IPS-18c (cell line): ENCODE measurements around the gene DDX31.
A peak's percentile ranks its signal among the peaks of the same experiment; 100 is the strongest.
"Not testable (repeated sequence)": the region's sequence is repeated elsewhere in the genome, so short reads cannot be mapped to it uniquely, and the experiment has no call there.

Experiments
- H3K4me3 ChIP-seq: 2 replicates; pipeline ENCODE4 v1.7.0; 2013; ENCODE audit warnings: low read depth, mild to moderate bottlenecking, low read length, moderate library complexity; ENCODE audit not compliant: insufficient read depth
- H3K9me3 ChIP-seq: one replicate; pipeline ENCODE4 v1.6.1; 2013; ENCODE audit warnings: mild to moderate bottlenecking, low read length, moderate library complexity; ENCODE audit not compliant: control insufficient read depth, insufficient read depth

The DDX31 gene

GRCh38 chr9:132579427-132579798 lies 90.4 kb downstream of the DDX31 start:
- peak overlapping the region; percentile 34; the same call in 1 of the 2 replicates for H3K4me3 ChIP-seq
- peaks cover 3% of the 10 kb centered on the region for H3K9me3 ChIP-seq

GRCh38 chr9:132578367-132578932 lies 91.3 kb downstream of the DDX31 start:
- Histone ChIP-seq H3K4me3 (no peak overlapping the region), H3K9me3 (peaks cover 3% of the 10 kb centered on the region)

- Histone ChIP-seq H3K4me3 (no peak overlapping the region), H3K9me3 (no peaks in the 10 kb centered on the region)
Observed at GRCh38 chr9:132577119-132577518, 92.7 kb downstream of the DDX31 start.

GRCh38 chr9:132575811-132576210 lies 94.0 kb downstream of the DDX31 start:
- H3K9me3 ChIP-seq, result no peaks in the 10 kb centered on the region
- H3K4me3 ChIP-seq, result no peak overlapping the region

- H3K4me3 ChIP-seq, result no peak overlapping the region
- H3K9me3 ChIP-seq, result no peaks in the 10 kb centered on the region
Observed at GRCh38 chr9:132575005-132575609, 94.7 kb downstream of the DDX31 start.

- H3K4me3 ChIP-seq, result no peak overlapping the region
- H3K9me3 ChIP-seq, result no peaks in the 10 kb centered on the region
Observed at GRCh38 chr9:132572921-132573320, 96.9 kb downstream of the DDX31 start.

- Histone ChIP-seq H3K4me3 (no peak overlapping the region), H3K9me3 (no peaks in the 10 kb centered on the region)
Observed at GRCh38 chr9:132571806-132572600, 97.8 kb downstream of the DDX31 start.

- not testable (repeated sequence) for H3K4me3 ChIP-seq, H3K9me3 ChIP-seq
Observed at GRCh38 chr9:132568787-132569186, 101.0 kb downstream of the DDX31 start.

- Histone ChIP-seq H3K4me3 (no peak overlapping the region), H3K9me3 (no peaks in the 10 kb centered on the region)
Observed at GRCh38 chr9:132564526-132564925, 105.3 kb downstream of the DDX31 start.

GRCh38 chr9:132562306-132562573 lies 107.5 kb downstream of the DDX31 start:
- no peak overlapping the region for H3K4me3 ChIP-seq
- no peaks in the 10 kb centered on the region for H3K9me3 ChIP-seq

- H3K4me3 ChIP-seq, result no peak overlapping the region
- no peaks in the 10 kb centered on the region for H3K9me3 ChIP-seq
Observed at GRCh38 chr9:132560616-132561202, 109.1 kb downstream of the DDX31 start.

- H3K4me3 ChIP-seq, result no peak overlapping the region
- no peaks in the 10 kb centered on the region for H3K9me3 ChIP-seq
Observed at GRCh38 chr9:132559711-132560110, 110.1 kb downstream of the DDX31 start.

GRCh38 chr9:132557159-132557558 lies 112.6 kb downstream of the DDX31 start:
- H3K9me3 ChIP-seq, result no peaks in the 10 kb centered on the region
- no peak overlapping the region for H3K4me3 ChIP-seq

GRCh38 chr9:132556714-132557113 lies 113.1 kb downstream of the DDX31 start:
- no peaks in the 10 kb centered on the region for H3K9me3 ChIP-seq
- H3K4me3 ChIP-seq, result no peak overlapping the region

GRCh38 chr9:132556235-132556634 lies 113.5 kb downstream of the DDX31 start:
- Histone ChIP-seq H3K9me3 (no peaks in the 10 kb centered on the region), H3K4me3 (no peak overlapping the region)

- Histone ChIP-seq H3K9me3 (no peaks in the 10 kb centered on the region), H3K4me3 (no peak overlapping the region)
Observed at GRCh38 chr9:132555528-132555927, 114.3 kb downstream of the DDX31 start.

- Histone ChIP-seq H3K9me3 (no peaks in the 10 kb centered on the region), H3K4me3 (no peak overlapping the region)
Observed at GRCh38 chr9:132554755-132555154, 115.0 kb downstream of the DDX31 start.

- H3K9me3 ChIP-seq, result no peaks in the 10 kb centered on the region
- H3K4me3 ChIP-seq, result no peak overlapping the region
Observed at GRCh38 chr9:132552041-132552440, 117.7 kb downstream of the DDX31 start.
